ENCODE measurements around the gene SLC22A23. TPM values are rescaled to one million over a fixed set of nuclear protein-coding genes. Genes with fewer than 3 reads are reported as not detected.

The SLC22A23 gene
- total RNA-seq, 4 donors from 2014 or later: 26.6 to 42.6 (median 37.6) TPM

GRCh38 chr6:3270258-3270657, 186.6 kb downstream of the SLC22A23 start:
- Histone ChIP-seq H3K36me3 (peaks cover 6 to 78% (median 19%) of the 10 kb centered on the region in 3 donors), H3K9me3 (no peaks in the 10 kb centered on the region), H3K4me1 (peaks cover 0 to 24% (median 8%) of the 10 kb centered on the region in 3 donors), H3K4me3 (no peak overlapping the region), H3K27ac (no peak overlapping the region), H3K27me3 (no peaks in the 10 kb centered on the region)
- DNase-seq: no peak
- intact Hi-C loops (cut with DNase I): no loop called here
- WGBS, 2 donors: 57 to 71% methylated on average over 7 to 11 of the region's 15 CpGs
- TF ChIP-seq, protein P1, sequence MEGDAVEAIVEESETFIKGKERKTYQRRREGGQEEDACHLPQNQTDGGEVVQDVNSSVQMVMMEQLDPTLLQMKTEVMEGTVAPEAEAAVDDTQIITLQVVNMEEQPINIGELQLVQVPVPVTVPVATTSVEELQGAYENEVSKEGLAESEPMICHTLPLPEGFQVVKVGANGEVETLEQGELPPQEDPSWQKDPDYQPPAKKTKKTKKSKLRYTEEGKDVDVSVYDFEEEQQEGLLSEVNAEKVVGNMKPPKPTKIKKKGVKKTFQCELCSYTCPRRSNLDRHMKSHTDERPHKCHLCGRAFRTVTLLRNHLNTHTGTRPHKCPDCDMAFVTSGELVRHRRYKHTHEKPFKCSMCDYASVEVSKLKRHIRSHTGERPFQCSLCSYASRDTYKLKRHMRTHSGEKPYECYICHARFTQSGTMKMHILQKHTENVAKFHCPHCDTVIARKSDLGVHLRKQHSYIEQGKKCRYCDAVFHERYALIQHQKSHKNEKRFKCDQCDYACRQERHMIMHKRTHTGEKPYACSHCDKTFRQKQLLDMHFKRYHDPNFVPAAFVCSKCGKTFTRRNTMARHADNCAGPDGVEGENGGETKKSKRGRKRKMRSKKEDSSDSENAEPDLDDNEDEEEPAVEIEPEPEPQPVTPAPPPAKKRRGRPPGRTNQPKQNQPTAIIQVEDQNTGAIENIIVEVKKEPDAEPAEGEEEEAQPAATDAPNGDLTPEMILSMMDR (IDR thresholded peaks at IDR 0.05): no peak
- no peak for TF ChIP-seq POLR2A (IDR thresholded peaks at IDR 0.05)

- H3K36me3 ChIP-seq: peaks cover 6 to 86% (median 19%) of the 10 kb centered on the region in 3 donors
- H3K9me3 ChIP-seq: no peaks in the 10 kb centered on the region
- H3K4me1 ChIP-seq: peaks cover 0 to 32% (median 14%) of the 10 kb centered on the region in 3 donors
- no peaks in the 10 kb centered on the region for H3K27me3 ChIP-seq
- H3K27ac ChIP-seq: no peak overlapping the region
- intact Hi-C loops (cut with DNase I): no loop called here
- 73 to 76% methylated on average over 27 of the region's 27 CpGs for WGBS, 2 donors
- TF ChIP-seq POLR2A (IDR thresholded peaks at IDR 0.05): no peak
- TF ChIP-seq, protein P1 (IDR thresholded peaks at IDR 0.05): no peak
- DNase-seq: no peak
- H3K4me3 ChIP-seq: no peak overlapping the region
These were observed 187.4 kb downstream of the SLC22A23 start for GRCh38 chr6:3269281-3269975.

- intact Hi-C loops (cut with DNase I): no loop called here
- Histone ChIP-seq H3K4me3 (no peak overlapping the region), H3K36me3 (peaks cover 13 to 86% (median 19%) of the 10 kb centered on the region in 3 donors), H3K9me3 (no peaks in the 10 kb centered on the region), H3K4me1 (peaks cover 0 to 40% (median 17%) of the 10 kb centered on the region in 3 donors), H3K27ac (no peak overlapping the region), H3K27me3 (no peaks in the 10 kb centered on the region)
- TF ChIP-seq, protein P1 (IDR thresholded peaks at IDR 0.05): no peak
- no peak for TF ChIP-seq POLR2A (IDR thresholded peaks at IDR 0.05)
- WGBS, 2 donors: 82 to 86% methylated on average over 10 to 11 of the region's 11 CpGs
- DNase-seq: no peak
These were observed 188.2 kb downstream of the SLC22A23 start for GRCh38 chr6:3268680-3269079.

DNA sequence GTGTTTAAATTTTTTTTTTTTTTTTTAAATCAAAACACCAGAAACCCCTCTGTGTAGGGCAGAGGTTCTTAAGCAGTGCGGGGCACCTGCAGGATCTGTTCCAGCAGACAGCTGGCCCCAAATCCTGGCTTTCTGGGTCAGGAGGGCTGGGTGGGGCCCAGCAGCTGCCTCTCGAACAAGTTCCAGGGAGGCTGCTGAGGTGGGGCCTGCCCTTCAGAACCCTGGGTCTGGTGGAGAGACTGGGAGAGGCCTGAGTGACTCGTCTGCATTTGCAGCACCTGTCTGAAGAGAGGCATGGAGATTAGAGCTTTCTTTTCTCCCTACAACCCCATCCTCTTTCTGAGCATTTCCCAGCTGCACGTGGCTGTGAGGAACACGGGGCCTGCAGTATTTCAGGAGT, 189.7 kb downstream of the SLC22A23 start:
- Histone ChIP-seq H3K4me3 (no peak overlapping the region), H3K9me3 (no peaks in the 10 kb centered on the region), H3K36me3 (peaks cover 15 to 75% (median 22%) of the 10 kb centered on the region in 3 donors), H3K27ac (peak overlapping the region in 2 of 4 donors; percentile 26 to 30), H3K4me1 (peaks cover under 1 to 55% (median 18%) of the 10 kb centered on the region in 3 donors), H3K27me3 (no peaks in the 10 kb centered on the region)
- TF ChIP-seq, protein P1 (IDR thresholded peaks at IDR 0.05): no peak
- TF ChIP-seq POLR2A (IDR thresholded peaks at IDR 0.05): no peak
- 62 to 70% methylated on average over 3 to 4 of the region's 5 CpGs for WGBS, 2 donors
- no peak for DNase-seq
- intact Hi-C loops (cut with DNase I): no loop called here

GRCh38 chr6:3266170-3266569, 190.7 kb downstream of the SLC22A23 start:
- WGBS, 2 donors: 33 to 56% methylated on average over 3 to 4 of the region's 9 CpGs
- H3K27me3 ChIP-seq: no peaks in the 10 kb centered on the region
- peaks cover 8 to 65% (median 12%) of the 10 kb centered on the region in 3 donors for H3K36me3 ChIP-seq
- intact Hi-C loops (cut with DNase I): no loop called here
- no peaks in the 10 kb centered on the region for H3K9me3 ChIP-seq
- no peak overlapping the region for H3K4me3 ChIP-seq
- peak overlapping the region in 1 of 4 donors; percentile 13 for H3K27ac ChIP-seq
- TF ChIP-seq, protein P1 (IDR thresholded peaks at IDR 0.05): no peak
- no peak for TF ChIP-seq POLR2A (IDR thresholded peaks at IDR 0.05)
- H3K4me1 ChIP-seq: peaks cover 10 to 65% (median 28%) of the 10 kb centered on the region in 3 donors
- no peak for DNase-seq
